GM18520 (cell line): Measurements from ENCODE around the gene SLC25A42.

Experiments used
- ATAC-seq: cut with Tn5 transposase; IDR thresholded peaks from one replicate; pipeline ENCODE4 v1.9.1; 2021; ENCODE audit not compliant: unreplicated experiment

SLC25A42 gene

GRCh38 chr19:19067276-19068072, 3.7 kb downstream of the SLC25A42 start:
- no peak for ATAC-seq

GRCh38 chr19:19068659-19069654, 5.2 kb downstream of the SLC25A42 start:
- ATAC-seq, result no peak

GRCh38 chr19:19071897-19072296, 8.1 kb downstream of the SLC25A42 start:
- ATAC-seq, result no peak

GRCh38 chr19:19074196-19074882, 10.5 kb downstream of the SLC25A42 start:
- ATAC-seq, result no peak

- ATAC-seq, result no peak
Measured at GRCh38 chr19:19075126-19075525, 11.3 kb downstream of the SLC25A42 start.

- no peak for ATAC-seq
Measured at GRCh38 chr19:19076476-19076875, 12.7 kb downstream of the SLC25A42 start.

GRCh38 chr19:19077103-19077502, 13.3 kb downstream of the SLC25A42 start:
- no peak for ATAC-seq

- ATAC-seq, result no peak
Measured at GRCh38 chr19:19078801-19079200, 15.0 kb downstream of the SLC25A42 start.

GRCh38 chr19:19079571-19079970, 15.8 kb downstream of the SLC25A42 start:
- ATAC-seq, result no peak

- no peak for ATAC-seq
Measured at GRCh38 chr19:19081642-19082151, 17.9 kb downstream of the SLC25A42 start.

GRCh38 chr19:19083413-19084178, 19.8 kb downstream of the SLC25A42 start:
- ATAC-seq, result no peak

- ATAC-seq, result no peak
Measured at GRCh38 chr19:19087676-19088075, 23.9 kb downstream of the SLC25A42 start.

- ATAC-seq, result no peak
Measured at GRCh38 chr19:19094513-19094912, 30.7 kb downstream of the SLC25A42 start.

GRCh38 chr19:19095691-19096090, 31.9 kb downstream of the SLC25A42 start:
- ATAC-seq, result no peak

- no peak for ATAC-seq
Measured at GRCh38 chr19:19096641-19097627, 33.1 kb downstream of the SLC25A42 start.

GRCh38 chr19:19098084-19098702, 34.4 kb downstream of the SLC25A42 start:
- no peak for ATAC-seq

GRCh38 chr19:19098703-19099632, 35.2 kb downstream of the SLC25A42 start:
- no peak for ATAC-seq

GRCh38 chr19:19101540-19101939, 37.7 kb downstream of the SLC25A42 start:
- ATAC-seq, result no peak
